ENCODE data around the gene GOLGA3. TPM values are rescaled to one million over a fixed set of nuclear protein-coding genes. Genes with fewer than 3 reads are reported as not detected.

Gene GOLGA3
- total and polyA plus RNA-seq, 7 donors, result 7.5 to 40.8 (median 30.5) TPM

GRCh38 chr12:132748319-132748718, 80.3 kb downstream of the GOLGA3 start:
- WGBS, 3 donors, result 85 to 93% (median 92%) methylated on average over 10 of the region's 10 CpGs
- ATAC-seq (no peak), DNase-seq (no peak)
- no peak overlapping the region for H3K27ac ChIP-seq
- H3K36me3 ChIP-seq (ENCODE audit: insufficient read depth in 1 of 2, low read depth in 1 of 2), result peaks cover 12 to 99% of the 10 kb centered on the region in 2 donors
- no peak for TF ChIP-seq CTCF (IDR thresholded peaks at IDR 0.05)
- no peak overlapping the region for H3K4me3 ChIP-seq
- no peaks in the 10 kb centered on the region for H3K9me3 ChIP-seq
- intact Hi-C loops (cut with DNase I), result no loop called here
- no peaks in the 10 kb centered on the region for H3K4me1 ChIP-seq
- H3K27me3 ChIP-seq (ENCODE audit: insufficient read depth in 3 of 3, low read length in 2 of 3), result no peaks in the 10 kb centered on the region

GRCh38 chr12:132747896-132748295, 80.8 kb downstream of the GOLGA3 start:
- ATAC-seq, result no peak

GRCh38 chr12:132747395-132747794, 81.3 kb downstream of the GOLGA3 start:
- Histone ChIP-seq H3K4me3 (no peak overlapping the region), H3K9me3 (no peaks in the 10 kb centered on the region), H3K27ac (no peak overlapping the region), H3K27me3 (ENCODE audit: insufficient read depth in 3 of 3, low read length in 2 of 3) (no peaks in the 10 kb centered on the region), H3K4me1 (no peaks in the 10 kb centered on the region), H3K36me3 (ENCODE audit: insufficient read depth in 1 of 2, low read depth in 1 of 2) (peaks cover 11 to 99% of the 10 kb centered on the region in 2 donors)
- TF ChIP-seq CTCF (IDR thresholded peaks at IDR 0.05), result no peak
- DNase-seq, result no peak
- 85 to 91% (median 91%) methylated on average over 11 of the region's 11 CpGs for WGBS, 3 donors
- ATAC-seq, result no peak
- intact Hi-C loops (cut with DNase I), result no loop called here

More at GRCh38 chr12:132747896-132748295, 80.8 kb downstream of the GOLGA3 start:
- no peak overlapping the region for H3K27ac ChIP-seq
- H3K36me3 ChIP-seq (ENCODE audit: insufficient read depth in 1 of 2, low read depth in 1 of 2), result peaks cover 9 to 99% of the 10 kb centered on the region in 2 donors
- no peaks in the 10 kb centered on the region for H3K9me3 ChIP-seq
- TF ChIP-seq CTCF (IDR thresholded peaks at IDR 0.05), result no peak
- no peak overlapping the region for H3K4me3 ChIP-seq
- H3K4me1 ChIP-seq, result no peaks in the 10 kb centered on the region
- WGBS, 3 donors, result 93 to 95% (median 94%) methylated on average over 22 of the region's 22 CpGs
- DNase-seq, result no peak
- H3K27me3 ChIP-seq (ENCODE audit: insufficient read depth in 3 of 3, low read length in 2 of 3), result no peaks in the 10 kb centered on the region
- intact Hi-C loops (cut with DNase I), result no loop called here

- no peaks in the 10 kb centered on the region for H3K27me3 ChIP-seq (ENCODE audit: insufficient read depth in 3 of 3, low read length in 2 of 3)
- H3K9me3 ChIP-seq, result no peaks in the 10 kb centered on the region
- no peak overlapping the region for H3K4me3 ChIP-seq
- H3K36me3 ChIP-seq (ENCODE audit: insufficient read depth in 1 of 2, low read depth in 1 of 2), result peaks cover 13 to 99% of the 10 kb centered on the region in 2 donors
- intact Hi-C loops (cut with DNase I), result no loop called here
- DNase-seq, result no peak
- WGBS, 3 donors, result 94 to 99% (median 96%) methylated on average over 3 of the region's 3 CpGs
- H3K27ac ChIP-seq, result no peak overlapping the region
- H3K4me1 ChIP-seq, result no peaks in the 10 kb centered on the region
- no peak for ATAC-seq
- TF ChIP-seq CTCF (IDR thresholded peaks at IDR 0.05), result no peak
These were observed 82.1 kb downstream of the GOLGA3 start for GRCh38 chr12:132746613-132747012.

- no peak overlapping the region for H3K27ac ChIP-seq
- H3K4me3 ChIP-seq, result no peak overlapping the region
- H3K36me3 ChIP-seq (ENCODE audit: insufficient read depth in 1 of 2, low read depth in 1 of 2), result peaks cover 22 to 99% of the 10 kb centered on the region in 2 donors
- DNase-seq (no peak), ATAC-seq (no peak)
- no peaks in the 10 kb centered on the region for H3K4me1 ChIP-seq
- 87 to 92% (median 88%) methylated on average over 13 of the region's 13 CpGs for WGBS, 3 donors
- no peaks in the 10 kb centered on the region for H3K27me3 ChIP-seq (ENCODE audit: insufficient read depth in 3 of 3, low read length in 2 of 3)
- TF ChIP-seq CTCF (IDR thresholded peaks at IDR 0.05), result no peak
- intact Hi-C loops (cut with DNase I), result no loop called here
- H3K9me3 ChIP-seq, result no peaks in the 10 kb centered on the region
These were observed 84.8 kb downstream of the GOLGA3 start for GRCh38 chr12:132743831-132744230.
